ENCODE results near the gene NUTF2.
"Not testable (repeated sequence)": the region's sequence is repeated elsewhere in the genome, so short reads cannot be mapped to it uniquely, and the experiment has no call there.

The NUTF2 gene

DNA sequence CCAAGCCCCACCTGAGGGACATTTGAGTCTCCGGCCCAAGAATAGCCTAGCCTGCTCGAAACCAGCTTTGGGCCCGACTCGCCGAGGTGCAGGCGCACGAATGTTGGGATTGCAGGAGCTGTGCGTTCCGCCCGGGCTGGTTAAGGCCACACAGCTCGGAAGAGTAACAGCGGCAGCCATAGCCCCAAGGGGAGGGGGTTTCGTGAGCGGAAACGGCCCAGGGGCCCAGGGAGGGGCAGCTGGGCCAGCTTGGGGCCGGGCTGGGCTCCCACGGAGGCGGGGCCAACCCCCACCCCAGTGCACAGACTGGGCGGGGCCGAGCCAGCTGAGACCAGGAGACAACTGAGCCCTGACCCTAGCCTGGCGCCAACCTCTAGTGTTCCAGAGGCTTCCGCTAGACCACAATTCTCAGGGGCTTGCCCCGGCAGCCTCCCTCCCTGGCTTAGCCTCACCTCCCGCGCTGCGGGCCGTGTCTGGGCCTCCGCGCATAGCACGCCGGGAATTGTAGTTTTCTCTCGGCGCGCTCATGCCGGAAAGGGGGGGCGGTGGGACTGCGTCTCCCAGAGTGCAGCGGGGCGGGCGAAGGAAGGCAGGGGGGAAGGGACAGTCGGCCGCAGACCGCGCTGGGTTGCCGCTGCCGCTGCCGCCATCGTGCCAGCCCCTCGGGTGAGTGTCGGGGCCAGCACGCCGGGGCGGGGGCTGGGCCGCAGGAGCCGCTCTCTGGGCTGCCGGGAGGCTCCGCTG is at the start of gene NUTF2:
NUTF2 (plus strand) TSS at position 614 of the 744 bp plus-strand sequence. CDS start 18,198 bp downstream, outside the sequence.
- peak; percentile 82 to 92 (median 86) for DNase-seq

DNA sequence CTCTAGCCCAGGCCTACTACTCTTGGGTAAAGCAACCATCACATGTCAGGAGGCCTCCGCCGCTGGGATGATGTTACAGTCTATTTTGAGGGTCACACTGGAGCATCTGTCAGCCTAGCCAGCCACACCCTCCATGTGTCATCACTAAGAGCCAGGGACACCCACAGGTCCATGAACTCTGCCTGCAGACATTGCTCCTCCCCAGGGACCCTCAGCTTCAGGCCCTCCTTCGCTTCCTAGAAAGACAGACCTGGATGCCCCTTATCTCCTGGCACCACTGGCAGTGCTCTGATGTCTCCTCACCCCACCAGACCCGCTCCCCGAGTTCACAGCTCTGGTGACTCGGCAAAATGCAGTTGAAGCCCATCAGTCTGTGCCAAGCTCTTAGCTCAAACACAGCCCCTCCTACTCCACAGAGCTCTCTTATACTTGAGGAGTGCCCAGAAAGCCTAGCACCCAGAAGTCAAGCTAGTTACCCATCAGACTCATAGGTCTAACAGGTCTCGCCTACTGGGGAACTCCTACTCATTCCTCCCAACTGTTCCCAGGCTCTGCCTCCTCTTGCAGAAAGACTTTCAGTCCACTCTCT is 46.3 kb upstream of the NUTF2 start:
- no peak for DNase-seq

DNA sequence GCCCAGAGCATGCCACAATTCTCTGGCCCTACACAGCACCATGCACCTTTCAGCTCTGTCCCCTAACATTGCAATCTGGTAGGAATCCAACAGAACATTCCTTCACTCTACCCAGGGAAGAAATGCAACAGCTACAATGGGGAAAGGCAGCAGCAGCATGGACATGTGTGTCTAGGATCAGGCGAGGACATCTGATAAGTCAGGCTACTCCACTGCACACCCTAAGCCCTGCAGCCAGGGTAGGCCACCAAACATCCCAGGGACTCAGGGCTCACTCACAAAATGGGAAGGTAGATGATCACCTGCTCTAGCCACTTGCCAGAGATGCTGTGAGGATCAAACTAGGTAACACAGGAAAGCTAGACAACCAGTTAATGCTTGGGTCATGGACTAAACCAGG is 45.5 kb upstream of the NUTF2 start:
- DNase-seq = no peak

DNA sequence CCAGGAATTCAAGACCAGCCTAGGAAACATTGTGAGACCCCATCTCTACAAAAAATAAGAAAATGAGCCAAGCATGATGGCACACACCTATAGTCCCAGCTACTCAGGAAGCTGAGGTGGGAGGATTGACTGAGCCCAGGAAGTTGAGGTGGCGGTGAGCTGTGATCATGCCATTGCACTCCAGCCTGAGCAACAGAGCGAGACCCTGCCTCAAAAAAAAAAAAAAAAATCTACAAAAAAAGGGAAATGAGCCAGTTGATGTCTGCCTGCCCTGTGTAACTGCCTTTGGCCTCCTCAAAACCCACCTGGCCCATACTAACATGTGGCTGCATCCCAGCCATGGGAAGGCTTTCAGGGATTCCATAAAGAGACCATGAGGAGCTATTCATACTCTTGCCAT is 44.9 kb upstream of the NUTF2 start:
- DNase-seq = peak in 1 of 4 experiments; percentile 1

- no peak for DNase-seq
Measured at GRCh38 chr16:67803894-67804293, 42.8 kb upstream of the NUTF2 start.

GRCh38 chr16:67804853-67805542 is 41.7 kb upstream of the NUTF2 start:
- DNase-seq = no peak

DNA sequence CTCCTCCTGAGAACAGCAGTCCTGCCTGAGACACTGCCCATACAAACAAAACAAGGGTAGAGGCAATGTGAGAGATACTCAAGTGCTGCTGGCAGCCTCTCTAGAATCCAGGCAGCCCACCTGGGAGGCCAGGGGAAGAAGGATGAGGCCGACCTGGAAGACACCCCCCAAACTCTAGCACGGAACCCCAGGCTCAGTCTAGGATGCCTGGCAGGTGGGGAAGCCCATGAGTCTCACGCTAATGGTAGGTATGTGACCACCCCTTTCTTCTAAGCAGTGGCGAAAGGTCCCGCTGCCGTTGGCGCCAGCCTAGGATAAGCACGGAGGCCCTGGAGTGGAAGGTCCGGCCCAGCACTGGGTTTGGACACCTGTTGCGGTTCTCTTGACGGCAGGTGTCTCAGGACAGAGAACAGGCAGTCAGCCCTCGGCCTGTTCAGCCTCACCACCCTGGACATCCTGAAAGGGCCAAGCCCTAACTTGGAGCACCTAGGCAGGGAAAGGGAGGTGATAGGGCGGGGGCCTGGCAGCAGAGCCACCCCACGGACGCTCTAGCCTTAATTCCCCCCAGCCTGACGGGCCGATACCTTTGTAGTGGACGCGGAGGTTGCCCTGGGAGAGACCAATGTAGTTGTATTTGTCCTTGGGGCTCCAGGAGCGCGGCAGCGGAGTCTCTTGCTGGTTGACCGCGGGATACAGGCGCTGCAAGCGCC is 40.9 kb upstream of the NUTF2 start:
- no peak for DNase-seq

DNA sequence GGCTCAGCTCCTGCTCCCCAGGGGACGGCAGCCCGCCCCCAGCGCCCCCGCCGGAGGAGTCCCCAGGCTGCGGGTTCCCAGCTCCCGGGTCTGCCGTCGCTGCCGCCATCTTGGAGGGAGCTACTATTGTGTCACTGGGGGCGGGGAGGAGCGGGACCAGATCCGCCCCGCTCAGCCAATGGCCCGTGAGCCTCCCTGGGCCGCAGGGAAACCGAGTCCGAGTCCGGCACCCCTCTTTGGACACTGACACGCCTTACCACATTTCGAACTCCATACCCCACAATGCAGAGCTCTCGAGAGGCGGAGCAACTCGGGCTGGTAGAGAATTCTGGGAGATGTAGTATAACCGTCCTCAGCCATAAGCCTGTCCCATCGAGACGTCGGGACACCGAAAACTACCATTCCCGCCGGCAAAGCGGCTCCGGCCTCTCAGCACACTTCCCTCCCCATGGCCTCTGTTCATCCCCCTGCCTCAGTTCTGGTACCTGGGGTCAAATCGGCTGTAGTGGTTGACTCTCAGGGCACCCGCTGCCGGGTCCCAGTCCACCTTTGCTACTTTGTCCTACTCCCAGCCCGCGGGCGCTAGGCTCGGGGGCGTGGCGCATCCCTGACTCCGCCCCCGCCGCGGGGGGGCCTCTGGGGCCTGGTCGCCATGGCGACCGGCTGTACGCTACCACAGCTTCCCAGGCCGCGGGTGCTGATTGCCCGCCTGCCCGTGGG is 40.1 kb upstream of the NUTF2 start, which contains the start of the genes RANBP10 and TSNAXIP1:
RANBP10 (minus strand) TSS at position 133 of the 720 bp plus-strand sequence; CDS start at position 109, 24 bp downstream.
TSNAXIP1 (plus strand) TSS at position 462 of the 720 bp plus-strand sequence. CDS start 261 bp downstream, outside the sequence.
- peak; percentile 85 to 92 (median 88) for DNase-seq

- DNase-seq = no peak
Measured at GRCh38 chr16:67807148-67807682, 39.5 kb upstream of the NUTF2 start.

GRCh38 chr16:67811899-67812298 is 34.8 kb upstream of the NUTF2 start:
- no peak for DNase-seq

- DNase-seq = no peak
Measured at GRCh38 chr16:67814567-67814966, 32.2 kb upstream of the NUTF2 start.

GRCh38 chr16:67820608-67821259 is 26.0 kb upstream of the NUTF2 start:
- no peak for DNase-seq

- no peak for DNase-seq
Measured at GRCh38 chr16:67822511-67822910, 24.2 kb upstream of the NUTF2 start.

DNA sequence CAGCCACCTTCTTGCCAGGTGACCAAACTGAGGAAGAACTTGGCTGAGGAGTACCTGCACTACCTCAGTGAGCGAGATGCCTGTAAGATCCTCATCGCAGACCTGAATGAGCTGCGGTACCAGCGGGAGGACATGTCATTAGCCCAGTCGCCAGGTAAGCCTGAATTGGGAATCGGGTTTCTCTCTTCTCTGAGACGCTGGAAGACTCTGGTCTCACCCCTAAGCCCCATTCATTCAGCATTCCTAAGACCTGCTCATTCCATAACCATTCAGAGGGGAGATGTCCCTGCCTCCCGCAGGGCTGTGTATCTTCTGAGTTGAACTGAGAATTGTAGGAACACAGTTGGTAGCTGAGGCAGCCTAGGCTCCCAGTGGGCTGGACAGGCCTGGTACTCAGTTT is 21.6 kb upstream of the NUTF2 start:
- no peak for DNase-seq

- DNase-seq = no peak
Measured at GRCh38 chr16:67825906-67826305, 20.8 kb upstream of the NUTF2 start.

DNA sequence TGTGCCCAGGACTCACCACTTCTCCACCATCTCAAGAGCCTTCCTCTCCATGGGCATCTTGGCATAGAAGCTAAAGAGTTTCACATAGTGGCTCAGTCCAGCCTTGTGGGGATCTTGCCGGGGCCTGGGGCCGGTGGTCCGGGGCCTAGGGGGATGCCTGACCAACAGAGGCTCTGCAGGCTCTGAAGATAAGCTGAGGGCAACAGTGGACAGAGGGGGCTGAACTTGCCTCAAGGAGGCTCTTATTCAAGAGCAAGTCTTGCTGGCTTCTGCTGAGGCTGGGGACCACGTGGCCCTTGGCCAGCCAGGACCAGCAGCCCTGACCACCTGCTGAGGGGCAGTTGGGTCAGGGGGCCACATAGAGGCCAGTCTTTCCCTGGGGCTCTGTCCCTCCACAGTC is 18.1 kb upstream of the NUTF2 start:
- DNase-seq = no peak

DNA sequence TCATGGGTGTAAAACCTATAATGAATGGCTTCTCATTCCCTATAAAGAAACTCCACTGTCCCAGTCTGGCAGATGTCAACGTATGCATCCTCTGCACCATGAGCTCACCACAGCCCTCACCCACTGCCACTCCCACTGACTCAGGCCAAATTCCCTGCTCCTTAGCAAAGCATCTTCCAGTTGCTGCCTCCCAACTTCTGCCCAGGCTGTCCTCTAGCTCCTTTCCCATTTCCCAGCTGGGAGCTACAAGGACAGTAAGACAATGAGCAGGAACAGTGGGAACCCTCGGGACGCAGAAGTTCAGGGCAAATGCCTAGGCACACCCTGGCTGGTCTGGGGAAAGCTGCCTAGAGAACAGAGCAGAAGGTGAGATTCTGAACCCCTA is 13.7 kb upstream of the NUTF2 start:
- DNase-seq = no peak

DNA sequence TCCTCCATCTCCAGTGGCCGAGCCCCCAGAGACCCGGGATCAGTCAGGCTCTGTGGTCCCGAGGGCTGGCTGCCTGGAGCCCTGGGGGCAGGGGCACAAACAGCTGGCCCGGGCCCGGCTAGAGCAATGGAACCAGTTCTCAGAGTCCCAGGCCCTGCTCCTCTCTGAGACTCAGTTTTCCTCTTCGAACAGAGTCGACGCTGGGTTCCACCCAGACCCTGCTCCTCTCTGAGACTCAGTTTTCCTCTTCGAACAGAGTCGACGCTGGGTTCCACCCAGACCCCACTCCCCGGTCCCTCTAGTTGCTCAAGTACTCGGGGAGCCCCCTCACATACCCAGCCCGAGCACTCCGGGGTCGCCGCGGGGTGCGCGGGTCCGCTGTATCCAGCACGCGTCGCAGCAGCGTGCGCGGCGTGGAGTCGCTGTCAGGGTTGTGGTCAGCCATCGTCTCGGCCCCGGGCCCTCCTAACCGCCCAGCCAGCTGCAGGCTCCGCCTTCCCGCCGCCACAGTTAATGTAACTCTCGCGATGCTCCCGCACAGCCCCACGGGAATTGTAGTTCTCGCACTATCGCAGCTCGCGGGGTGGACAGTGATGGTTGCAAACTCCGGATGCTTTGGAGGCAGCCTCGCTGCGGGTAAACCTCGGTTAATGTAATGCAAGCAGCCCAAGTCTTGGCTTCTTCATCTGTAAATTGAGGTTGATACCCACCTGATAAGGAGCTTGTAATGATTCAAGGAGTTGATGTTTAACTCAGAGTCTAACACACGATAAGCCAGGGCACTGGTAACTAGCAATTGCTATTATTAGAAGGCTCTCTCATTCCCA is 13.1 kb upstream of the NUTF2 start:
- peak; percentile 72 to 89 (median 80) for DNase-seq

- DNase-seq = no peak
Measured at GRCh38 chr16:67834242-67834614, 12.5 kb upstream of the NUTF2 start.

DNA sequence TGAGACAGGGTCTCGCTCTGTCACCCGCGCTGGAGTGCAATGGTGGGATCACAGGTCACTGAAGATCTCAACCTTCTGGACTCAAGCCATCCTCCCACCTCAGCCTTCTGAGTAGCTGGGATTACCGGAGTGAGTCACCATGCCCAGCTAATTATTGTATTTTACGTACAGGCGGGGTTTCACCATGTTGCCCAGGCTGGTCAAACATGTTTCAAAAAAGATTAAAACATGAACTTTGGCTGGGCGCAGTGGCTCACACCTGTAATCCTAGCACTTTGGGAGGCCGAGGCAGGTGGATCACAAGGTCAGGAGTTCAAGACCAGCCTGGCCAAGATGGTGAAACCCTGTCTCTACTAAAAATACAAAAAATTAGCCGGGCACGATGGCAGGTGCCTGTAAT is 9.5 kb upstream of the NUTF2 start:
- not testable (repeated sequence) for DNase-seq

GRCh38 chr16:67837811-67838210 is 8.9 kb upstream of the NUTF2 start:
- no peak for DNase-seq

All from activated naive CD4-positive, alpha-beta T cell (primary cell).